ENCODE measurements around the gene GREB1.

DNA sequence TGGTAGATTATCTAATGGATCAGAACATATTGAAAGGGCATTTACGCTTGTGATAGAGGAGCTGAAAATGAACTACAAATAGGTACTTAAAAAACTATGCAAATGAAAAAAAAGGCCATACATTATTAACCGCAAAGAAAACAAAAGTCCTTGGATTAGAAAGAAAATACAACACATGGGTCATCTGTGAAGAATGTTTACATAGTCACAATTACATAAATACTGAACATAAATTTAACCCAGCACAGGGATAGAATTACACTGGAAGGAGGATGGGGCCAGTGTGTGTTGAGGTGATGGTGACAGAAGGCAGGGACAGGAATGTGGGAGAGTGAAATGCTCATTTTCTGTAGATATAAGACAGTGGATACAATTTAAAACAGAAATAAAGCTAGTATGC is 129.6 kb downstream of the GREB1 start:
- no peak for TF ChIP-seq CTCF (IDR thresholded peaks at IDR 0.05)
- TF ChIP-seq EZH2phosphoT487 (IDR thresholded peaks at IDR 0.05), result no peak
- no peak for TF ChIP-seq EZH2 (IDR thresholded peaks at IDR 0.05)
